Neural progenitor cell (in vitro differentiated cells): ENCODE data around the gene ST6GAL2. TPM values are rescaled to one million over a fixed set of nuclear protein-coding genes. Genes with fewer than 3 reads are reported as not detected.

Experiments
- DNase-seq: peaks from one replicate; pipeline ENCODE4 v3.0.0-alpha.2; 2016; ENCODE audit warnings: low spot score
- H2AFZ ChIP-seq: fragments of 200-600 bp; sonication (generic); replicated peaks from 2 replicates; pipeline ENCODE4 v1.6.1; 2016; ENCODE audit warnings: antibody characterized with exemption
- H3F3A ChIP-seq: fragments of 200-600 bp; sonication (generic); 2 replicates; pipeline ENCODE4 v1.6.1; 2016; ENCODE audit warnings: antibody characterized with exemption, low read depth
- H3K27ac ChIP-seq: fragments of 200-600 bp; sonication (generic); 2 replicates; pipeline ENCODE4 v1.5.1; 2016; ENCODE audit warnings: mild to moderate bottlenecking
- H3K27me3 ChIP-seq: fragments of 200-600 bp; sonication (generic); 2 replicates; pipeline ENCODE4 v1.6.1; 2016; ENCODE audit warnings: mild to moderate bottlenecking, moderate library complexity
- H3K36me3 ChIP-seq: fragments of 200-600 bp; sonication (generic); 2 replicates; pipeline ENCODE4 v1.5.1; 2016
- H3K4me1 ChIP-seq: fragments of 200-600 bp; sonication (generic); 2 replicates; pipeline ENCODE4 v1.6.1; 2016; ENCODE audit warnings: mixed run types
- H3K4me2 ChIP-seq: fragments of 200-600 bp; sonication (generic); 2 replicates; pipeline ENCODE4 v1.6.1; 2016
- H3K4me3 ChIP-seq: fragments of 200-600 bp; sonication (generic); 2 replicates; pipeline ENCODE4 v1.5.1; 2016
- H3K79me2 ChIP-seq: fragments of 200-600 bp; sonication (generic); 2 replicates; pipeline ENCODE4 v1.6.1; 2016; ENCODE audit warnings: low read depth
- H3K9ac ChIP-seq: fragments of 200-600 bp; sonication (generic); 2 replicates; pipeline ENCODE4 v1.6.1; 2016
- H3K9me3 ChIP-seq: fragments of 200-600 bp; sonication (generic); 2 replicates; pipeline ENCODE4 v1.5.1; 2016; ENCODE audit warnings: low read depth
- H4K20me1 ChIP-seq: fragments of 200-600 bp; sonication (generic); 2 replicates; pipeline ENCODE4 v1.6.1; 2016; ENCODE audit warnings: low read depth
- H3K27ac Mint-ChIP-seq: 3 replicates; pipeline ENCODE4 v1.8.0; 2021; ENCODE audit warnings: mixed read lengths
- H3K27me3 Mint-ChIP-seq: 2 replicates; pipeline ENCODE4 v1.8.0; 2022; ENCODE audit warnings: low read depth, mild to moderate bottlenecking, inconsistent platforms, moderate library complexity, mixed read lengths; ENCODE audit not compliant: insufficient read depth
- H3K36me3 Mint-ChIP-seq: 3 replicates; pipeline ENCODE4 v1.8.0; 2021; ENCODE audit warnings: mixed read lengths
- H3K4me1 Mint-ChIP-seq: 3 replicates; pipeline ENCODE4 v1.8.0; 2021; ENCODE audit warnings: mixed read lengths
- H3K4me3 Mint-ChIP-seq: 3 replicates; pipeline ENCODE4 v1.8.0; 2021; ENCODE audit warnings: mild to moderate bottlenecking, moderate library complexity, mixed read lengths
- H3K9me3 Mint-ChIP-seq: 3 replicates; pipeline ENCODE4 v1.8.0; 2020; ENCODE audit warnings: mixed read lengths
- EZH2 ChIP-seq: fragments of 200-600 bp; sonication (generic); IDR thresholded peaks from 2 replicates; pipeline ENCODE4 v1.6.1; 2017; ENCODE audit warnings: antibody characterized with exemption, mild to moderate bottlenecking, moderate library complexity
- EZH2phosphoT487 ChIP-seq: fragments of 200-600 bp; sonication (generic); IDR thresholded peaks from 2 replicates; pipeline ENCODE4 v1.6.1; 2017; ENCODE audit warnings: antibody characterized with exemption
- total RNA-seq: library from RNA; depleted of rRNA; stranded (reverse); fragments of >200 nt; gene quantifications from 2 replicates; pipeline ENCODE4 v1.2.3, GENCODE V29; 2015; ENCODE audit warnings: low replicate concordance
- TF ChIP-seq, protein P1 (sequence below): fragments of 200-600 bp; sonication (generic); IDR thresholded peaks from 2 replicates; pipeline ENCODE4 v1.5.1; 2017; ENCODE audit warnings: antibody characterized with exemption, mild to moderate bottlenecking

Gene ST6GAL2
- total RNA-seq, 1 donor from 2014 or later, result 10.1 TPM

DNA sequence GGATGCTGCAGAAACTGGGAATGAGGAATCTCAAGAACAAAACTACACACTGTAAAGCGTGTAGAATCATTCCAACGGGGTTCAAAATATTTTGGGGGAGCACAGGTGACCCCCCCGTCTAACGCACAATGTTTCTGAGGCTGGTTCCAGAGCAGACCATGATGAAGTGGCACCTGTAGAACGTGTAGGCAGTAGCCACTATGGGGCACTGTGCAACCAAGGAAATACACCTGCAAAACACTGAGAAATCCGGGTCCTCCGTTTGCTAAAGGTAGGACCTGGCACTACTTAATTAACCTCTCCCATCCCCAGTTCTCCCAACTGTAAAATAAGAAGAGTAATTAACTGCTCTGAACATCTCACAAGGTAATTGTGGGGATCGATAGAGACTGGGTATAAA is 22.6 kb downstream of the ST6GAL2 start:
- H3K27me3 Mint-ChIP-seq, result peaks cover 8% of the 10 kb centered on the region
- Histone ChIP-seq H3K9ac (no peak overlapping the region), H4K20me1 (peaks cover 16% of the 10 kb centered on the region), H3K36me3 (no peaks in the 10 kb centered on the region), H3K4me1 (peaks cover 18% of the 10 kb centered on the region), H3K9me3 (no peaks in the 10 kb centered on the region), H3K79me2 (peaks cover 12% of the 10 kb centered on the region), H3K4me2 (no peak overlapping the region), H3F3A (peaks cover 15% of the 10 kb centered on the region), H3K27me3 (peaks cover 36% of the 10 kb centered on the region), H3K4me3 (no peak overlapping the region), H2AFZ (no peak overlapping the region), H3K27ac (no peak overlapping the region)
- H3K9me3 Mint-ChIP-seq, result peaks cover 29% of the 10 kb centered on the region
- H3K27ac Mint-ChIP-seq, result no peak overlapping the region
- peak; percentile 20 for DNase-seq
- H3K4me3 Mint-ChIP-seq, result no peak overlapping the region
- peaks cover 47% of the 10 kb centered on the region for H3K36me3 Mint-ChIP-seq
- peaks cover 38% of the 10 kb centered on the region for H3K4me1 Mint-ChIP-seq
- TF ChIP-seq EZH2phosphoT487, result no peak
- TF ChIP-seq, protein P1, sequence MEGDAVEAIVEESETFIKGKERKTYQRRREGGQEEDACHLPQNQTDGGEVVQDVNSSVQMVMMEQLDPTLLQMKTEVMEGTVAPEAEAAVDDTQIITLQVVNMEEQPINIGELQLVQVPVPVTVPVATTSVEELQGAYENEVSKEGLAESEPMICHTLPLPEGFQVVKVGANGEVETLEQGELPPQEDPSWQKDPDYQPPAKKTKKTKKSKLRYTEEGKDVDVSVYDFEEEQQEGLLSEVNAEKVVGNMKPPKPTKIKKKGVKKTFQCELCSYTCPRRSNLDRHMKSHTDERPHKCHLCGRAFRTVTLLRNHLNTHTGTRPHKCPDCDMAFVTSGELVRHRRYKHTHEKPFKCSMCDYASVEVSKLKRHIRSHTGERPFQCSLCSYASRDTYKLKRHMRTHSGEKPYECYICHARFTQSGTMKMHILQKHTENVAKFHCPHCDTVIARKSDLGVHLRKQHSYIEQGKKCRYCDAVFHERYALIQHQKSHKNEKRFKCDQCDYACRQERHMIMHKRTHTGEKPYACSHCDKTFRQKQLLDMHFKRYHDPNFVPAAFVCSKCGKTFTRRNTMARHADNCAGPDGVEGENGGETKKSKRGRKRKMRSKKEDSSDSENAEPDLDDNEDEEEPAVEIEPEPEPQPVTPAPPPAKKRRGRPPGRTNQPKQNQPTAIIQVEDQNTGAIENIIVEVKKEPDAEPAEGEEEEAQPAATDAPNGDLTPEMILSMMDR, result peak; percentile 49

DNA sequence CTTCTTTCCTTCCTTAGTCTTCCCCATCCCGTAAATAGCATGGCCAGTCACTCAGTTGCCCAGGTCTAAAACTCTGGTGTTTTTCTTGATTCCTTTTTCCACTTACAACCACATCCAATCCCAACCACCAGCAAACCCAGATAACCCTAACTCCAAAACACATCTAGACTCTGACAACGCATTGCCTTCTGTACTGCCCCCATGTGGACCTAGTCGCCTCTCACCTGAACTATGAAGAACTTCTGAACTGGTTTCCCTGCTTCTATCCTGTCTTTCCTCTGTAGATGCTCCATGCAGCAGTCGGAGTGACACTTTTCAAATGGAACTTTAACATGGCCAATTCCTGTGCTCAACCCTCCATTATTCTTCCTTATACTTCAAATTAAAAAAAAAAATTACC is 26.5 kb downstream of the ST6GAL2 start:
- Mint-ChIP-seq H3K36me3 (peaks cover 53% of the 10 kb centered on the region), H3K27me3 (peaks cover 9% of the 10 kb centered on the region), H3K4me1 (peaks cover 16% of the 10 kb centered on the region), H3K9me3 (peaks cover 37% of the 10 kb centered on the region), H3K4me3 (no peak overlapping the region), H3K27ac (no peak overlapping the region)
- Histone ChIP-seq H3K27ac (no peak overlapping the region), H3K9me3 (no peaks in the 10 kb centered on the region), H3K27me3 (peaks cover 8% of the 10 kb centered on the region), H2AFZ (no peak overlapping the region), H3K4me2 (no peak overlapping the region), H3K4me3 (no peak overlapping the region), H3F3A (no peaks in the 10 kb centered on the region), H3K79me2 (no peaks in the 10 kb centered on the region), H3K4me1 (peaks cover 13% of the 10 kb centered on the region), H3K36me3 (no peaks in the 10 kb centered on the region), H4K20me1 (no peaks in the 10 kb centered on the region), H3K9ac (no peak overlapping the region)
- TF ChIP-seq EZH2, result no peak
- TF ChIP-seq, protein P1, result no peak
- TF ChIP-seq EZH2phosphoT487, result no peak
- DNase-seq, result no peak

DNA sequence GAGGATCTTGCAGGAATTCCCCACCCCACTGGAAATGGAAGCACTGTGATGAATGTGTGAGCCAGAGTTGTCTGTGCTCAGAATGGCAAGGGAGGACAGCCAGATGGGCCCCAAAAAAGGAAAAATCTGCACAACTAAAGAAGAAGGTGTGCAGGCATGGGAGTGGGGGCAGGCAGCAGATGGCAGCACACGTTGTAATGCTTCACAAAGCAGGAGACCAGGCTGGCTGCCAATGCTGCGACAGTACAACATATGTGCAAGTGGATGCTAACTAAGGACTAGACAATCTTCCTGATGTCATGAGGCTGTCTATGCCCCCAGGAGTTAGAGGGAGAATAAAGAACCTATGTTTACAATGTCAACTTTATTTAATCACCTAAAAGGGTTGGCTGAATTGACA is 27.2 kb downstream of the ST6GAL2 start:
- no peak overlapping the region for H3K4me3 ChIP-seq
- H3K4me3 Mint-ChIP-seq, result no peak overlapping the region

More for the DNA sequence above, 27.2 kb downstream of the ST6GAL2 start:
- Mint-ChIP-seq H3K9me3 (peaks cover 34% of the 10 kb centered on the region), H3K36me3 (peaks cover 47% of the 10 kb centered on the region), H3K27ac (no peak overlapping the region), H3K27me3 (peaks cover 9% of the 10 kb centered on the region), H3K4me1 (peaks cover 18% of the 10 kb centered on the region)
- Histone ChIP-seq H3K9me3 (no peaks in the 10 kb centered on the region), H3K4me1 (peaks cover 17% of the 10 kb centered on the region), H3K79me2 (no peaks in the 10 kb centered on the region), H3K36me3 (no peaks in the 10 kb centered on the region), H3K27ac (no peak overlapping the region), H3F3A (peaks cover 2% of the 10 kb centered on the region), H3K9ac (no peak overlapping the region), H4K20me1 (no peaks in the 10 kb centered on the region), H3K4me2 (no peak overlapping the region), H2AFZ (no peak overlapping the region), H3K27me3 (peaks cover under 1% of the 10 kb centered on the region)
- TF ChIP-seq EZH2 (no peak), EZH2phosphoT487 (no peak)
- TF ChIP-seq, protein P1, result no peak
- no peak for DNase-seq
